Stimulated activated CD4-positive, alpha-beta T cell treated with anti-CD3 and anti-CD28 coated beads, Interleukin-1b, Interleukin-23, amount 100 ng/mL, for 24 hours (primary cell): ENCODE data around the gene CASTOR2.
"Not testable (repeated sequence)": the region's sequence is repeated elsewhere in the genome, so short reads cannot be mapped to it uniquely, and the experiment has no call there.

Experiments used
- DNase-seq, 4 experiments: peaks; one replicate each; pipeline ENCODE4 v3.0.0-alpha.2; 2020; ENCODE audit warnings: low read depth in 4 of 4, low spot score in 1 of 4

CASTOR2 gene

DNA sequence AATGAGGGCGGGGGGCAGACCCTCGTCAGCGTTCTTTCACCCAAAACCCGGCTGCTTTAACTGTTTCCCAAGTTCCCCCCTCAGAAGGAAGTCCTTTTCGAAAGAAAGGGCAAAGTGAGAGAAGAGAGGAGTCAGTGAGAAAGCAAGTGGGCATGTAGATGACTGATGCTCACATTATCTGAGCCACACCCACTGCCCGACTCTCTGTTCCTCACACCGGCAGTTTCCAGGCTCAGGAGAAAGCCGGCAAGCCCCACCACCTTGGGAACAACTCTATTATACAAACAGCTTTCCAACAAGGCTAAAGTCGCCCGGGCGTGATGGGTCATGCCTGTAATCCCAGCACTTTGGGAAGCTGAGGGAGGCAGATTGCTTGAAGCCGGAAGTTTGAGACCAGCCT lies 86.0 kb downstream of the CASTOR2 start:
- no peak for DNase-seq

DNA sequence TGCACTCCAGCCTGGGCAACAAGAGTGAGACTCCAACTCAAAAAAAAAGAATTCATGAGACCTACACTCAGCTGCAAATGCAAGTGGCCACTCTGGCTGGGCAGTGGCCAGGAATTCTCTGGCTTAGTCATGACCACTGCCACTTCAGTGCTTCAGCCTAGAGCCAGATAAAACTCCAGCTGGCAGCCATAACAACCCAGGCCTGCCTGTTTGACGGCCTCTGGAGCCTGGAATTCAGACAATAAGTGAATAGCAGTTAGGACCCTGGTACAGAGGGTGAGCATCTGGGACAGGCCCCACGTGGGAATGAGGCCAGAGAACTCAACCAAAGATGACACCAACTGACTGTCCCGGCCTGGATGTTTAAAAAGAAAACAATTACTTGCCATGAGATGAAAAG lies 90.2 kb downstream of the CASTOR2 start:
- DNase-seq = no peak

DNA sequence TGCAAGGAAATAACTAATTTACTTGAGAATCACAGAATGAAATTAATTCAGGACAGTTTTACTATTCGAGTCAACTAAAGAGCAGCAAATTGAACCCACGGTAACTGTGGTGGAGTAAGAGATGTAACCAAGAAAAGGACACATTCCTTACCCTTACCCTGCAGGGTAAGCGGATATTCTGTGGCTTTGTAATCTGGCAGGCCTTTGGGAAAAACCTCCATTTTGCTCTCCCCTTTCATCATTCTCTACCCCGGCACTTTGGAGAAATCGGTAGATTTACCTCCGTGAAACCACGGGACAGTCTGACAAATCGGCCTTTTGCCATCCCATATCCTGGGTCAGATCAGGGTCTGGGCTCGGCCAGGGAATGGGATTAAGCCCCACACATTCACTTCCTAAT lies 90.7 kb downstream of the CASTOR2 start:
- no peak for DNase-seq

DNA sequence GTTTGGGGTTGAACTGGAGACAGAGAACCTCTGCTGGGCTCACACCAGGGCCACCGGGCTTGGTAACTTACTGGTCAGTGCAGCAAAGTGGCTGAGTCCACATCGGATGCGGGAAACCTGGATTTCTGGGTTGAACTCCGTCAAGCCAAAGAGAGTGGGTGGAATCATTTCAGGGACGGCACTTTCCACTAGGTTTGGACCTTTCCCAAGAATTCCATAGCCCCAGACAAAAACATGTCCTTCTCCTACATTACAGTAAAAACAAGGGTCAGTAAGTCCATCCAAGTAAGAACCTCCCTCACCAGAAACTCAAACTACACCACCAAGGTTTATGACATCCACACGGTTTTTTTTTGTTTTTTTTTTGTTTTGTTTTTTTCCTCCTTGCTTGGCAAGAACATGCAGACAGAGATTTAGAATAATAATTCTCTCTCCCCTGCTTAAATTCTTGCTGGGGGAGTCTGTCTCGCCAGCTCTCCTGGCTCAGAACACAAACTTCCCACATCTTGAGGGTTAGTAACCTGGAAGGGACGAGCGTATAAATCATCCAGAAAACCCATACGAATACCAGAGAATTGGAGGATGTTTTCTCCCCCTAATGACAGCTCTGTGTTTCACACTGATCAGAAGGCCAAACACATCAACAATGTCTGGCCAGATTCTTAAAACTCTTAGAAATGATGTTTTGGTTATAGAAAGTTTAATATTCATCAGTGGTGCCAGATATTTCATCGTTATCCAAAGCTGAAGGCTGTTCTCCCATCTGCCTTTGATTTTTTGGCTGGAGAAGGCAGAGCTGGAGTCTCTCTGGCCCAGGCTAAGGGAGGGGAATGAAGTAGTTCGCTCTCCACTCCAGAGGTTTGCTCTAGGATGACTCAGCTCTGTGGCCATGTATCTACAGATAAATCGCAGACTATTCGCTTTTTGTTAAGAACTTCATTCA lies 91.6 kb downstream of the CASTOR2 start:
- DNase-seq = no peak

DNA sequence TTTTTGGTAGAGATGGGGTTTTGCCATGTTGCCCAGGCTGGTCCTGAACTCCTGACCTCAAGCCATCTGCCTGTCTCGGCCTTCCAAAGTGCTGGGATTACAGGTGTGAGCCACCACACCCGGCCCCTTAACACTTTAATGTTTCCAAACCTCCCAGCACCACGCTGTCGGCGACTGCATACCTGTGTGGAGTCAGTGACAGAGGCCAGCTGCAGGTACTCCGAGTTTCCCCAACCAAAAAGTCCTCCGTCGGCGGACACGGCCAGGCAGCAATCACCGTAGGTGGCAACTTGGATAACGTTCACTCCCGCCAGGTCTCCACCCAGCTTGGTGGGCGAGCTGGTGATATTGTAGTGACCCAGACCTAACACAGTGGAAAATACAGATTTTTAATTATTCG lies 93.9 kb downstream of the CASTOR2 start:
- DNase-seq = no peak

DNA sequence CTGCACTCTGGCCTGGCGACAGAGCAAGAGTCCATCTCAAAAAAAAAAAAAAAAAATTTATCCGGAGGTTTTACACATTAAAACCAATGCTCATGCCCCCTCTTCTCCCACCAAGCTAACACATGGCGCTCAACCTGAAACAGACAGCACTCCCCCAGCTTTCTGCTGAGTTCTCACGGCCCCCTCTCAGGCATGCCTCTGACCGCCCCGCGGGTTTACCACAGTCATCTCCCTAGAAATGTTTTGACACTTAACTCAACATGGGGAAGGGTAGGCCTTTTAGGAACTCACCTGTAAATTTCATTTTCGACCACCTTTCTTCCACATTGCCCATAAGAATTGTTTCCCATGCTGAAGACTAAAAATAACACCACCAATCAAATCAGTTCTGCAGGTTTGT lies 99.8 kb downstream of the CASTOR2 start:
- DNase-seq = no peak

DNA sequence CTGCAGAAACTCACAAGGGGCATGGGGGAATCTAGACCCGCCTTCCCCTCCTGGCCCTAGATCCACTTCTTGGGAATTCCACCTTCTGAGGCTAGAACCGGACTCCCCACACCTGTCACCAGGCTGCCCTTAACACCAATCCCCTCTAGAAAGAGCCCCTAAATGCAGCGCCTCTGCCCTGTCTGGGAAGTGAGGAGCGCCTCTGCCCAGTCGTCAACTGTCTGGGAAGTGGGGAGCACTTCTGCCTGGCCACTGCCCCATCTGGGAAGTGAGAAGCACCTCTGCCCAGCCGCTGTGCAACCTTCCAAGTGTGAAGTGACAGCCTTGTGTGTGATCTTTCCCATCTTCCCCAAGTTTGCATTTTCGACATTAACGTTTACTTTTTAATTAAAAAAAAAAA lies 100.3 kb downstream of the CASTOR2 start:
- DNase-seq = no peak

DNA sequence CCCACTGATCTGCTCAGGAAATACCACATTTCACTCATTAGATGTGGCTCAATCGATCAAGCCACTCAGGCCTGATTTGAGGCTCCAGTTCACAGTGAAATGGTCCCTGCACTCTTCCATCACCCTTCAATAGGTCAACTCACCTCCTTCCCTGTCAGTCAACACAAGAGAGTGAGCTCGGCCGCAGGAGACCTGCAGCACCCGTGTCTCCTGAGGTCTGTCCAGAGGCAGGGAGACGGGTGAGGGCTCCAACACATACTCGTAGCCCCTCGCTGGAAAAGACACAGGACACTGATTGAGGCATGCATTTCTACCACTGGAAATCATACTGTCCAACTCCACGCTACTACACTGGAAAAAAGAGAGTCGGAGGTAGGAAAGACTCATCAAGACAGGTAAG lies 102.0 kb downstream of the CASTOR2 start:
- no peak for DNase-seq

DNA sequence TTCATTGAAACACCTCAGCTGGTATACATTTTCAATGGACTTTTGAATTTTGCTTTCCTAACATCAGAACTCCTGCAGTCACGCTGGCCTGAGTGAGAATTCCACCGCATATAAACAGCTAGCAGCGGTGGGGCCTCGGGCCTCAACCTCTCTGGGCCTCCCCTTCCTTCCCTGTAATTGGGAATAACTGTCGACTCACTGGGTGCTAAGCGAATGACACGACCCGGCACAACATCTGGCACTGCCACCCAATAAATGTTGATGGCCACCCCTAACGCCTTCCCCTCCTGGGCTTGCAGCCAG lies 108.4 kb downstream of the CASTOR2 start:
- no peak for DNase-seq

DNA sequence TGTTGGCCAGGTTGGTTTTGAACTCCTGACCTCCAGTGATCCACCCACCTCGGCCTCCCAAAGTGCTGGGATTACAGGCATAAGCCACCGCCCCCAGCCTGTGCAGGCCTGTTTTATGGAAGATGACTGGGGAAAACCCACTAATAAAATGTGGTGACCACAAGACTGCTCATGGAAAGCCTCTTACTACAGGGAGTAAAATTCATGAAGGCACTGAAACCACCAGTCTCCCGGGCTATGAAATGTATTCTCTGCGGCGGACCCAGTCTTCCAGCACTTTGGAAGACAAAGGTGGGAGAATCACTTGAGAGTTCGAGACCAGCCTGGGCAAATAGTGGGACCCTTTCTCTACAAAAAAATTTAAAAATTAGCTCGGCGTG lies 109.7 kb downstream of the CASTOR2 start:
- not testable (repeated sequence) for DNase-seq
